HEK293 (cell line): ENCODE measurements around the gene STK39.

ENCODE experiments used
- CTCF ChIA-PET: fragments of 350-600 bp; formaldehyde crosslinking; extraction: SDS; loops from one replicate; lab custom pipeline; 2021; ENCODE audit warnings: antibody characterized with exemption; lab: Yijun Ruan, JAX
- POLR2A ChIA-PET: fragments of 300-600 bp; formaldehyde crosslinking; extraction: SDS; loops from one replicate; lab custom pipeline; 2020; ENCODE audit warnings: antibody characterized with exemption, inconsistent platforms; lab: Yijun Ruan, JAX
- H3K27ac ChIP-seq: fragments of 200-500 bp; sonication (Bioruptor generic); 2 replicates; pipeline ENCODE4 v1.5.1; 2014; ENCODE audit warnings: low read depth, low read length, control low read depth, inconsistent platforms; ENCODE audit errors: extremely low read depth
- H3K36me3 ChIP-seq, 2 experiments: fragments of 200-500 bp in 1 of 2; sonication (Bioruptor generic) in 1 of 2; 1 replicate in 1 of 2; 2 replicates in 1 of 2; pipeline ENCODE4 v1.5.1; 2014 to 2017; ENCODE audit warnings: inconsistent platforms in 2 of 2, low read length in 2 of 2; ENCODE audit not compliant: control insufficient read depth in 2 of 2, insufficient read depth in 1 of 2
- H3K4me1 ChIP-seq: fragments of 200-500 bp; sonication (Bioruptor generic); 2 replicates; pipeline ENCODE4 v1.5.1; 2014; ENCODE audit warnings: mild to moderate bottlenecking, low read length, inconsistent platforms; ENCODE audit not compliant: control insufficient read depth, insufficient read depth
- H3K4me3 ChIP-seq: 2 replicates; pipeline ENCODE4 v1.5.1; 2011; ENCODE audit warnings: low read depth, mild to moderate bottlenecking, control low read depth, low read length, moderate library complexity
- H3K9me3 ChIP-seq: fragments of 200-500 bp; sonication (Bioruptor generic); 2 replicates; pipeline ENCODE4 v1.5.1; 2014; ENCODE audit warnings: low read depth, low read length, inconsistent platforms; ENCODE audit not compliant: control insufficient read depth, insufficient read depth
- GFI1B ChIP-seq: fragments of 450-650 bp; formaldehyde crosslinking; IDR thresholded peaks from 2 replicates; pipeline ENCODE4 v1.5.1; 2016; ENCODE audit warnings: missing biosample characterization, missing genetic modification characterization
- HOXC10 ChIP-seq: sonication (generic); formaldehyde crosslinking; IDR thresholded peaks from 2 replicates; pipeline ENCODE4 v1.8.1; 2023; ENCODE audit warnings: mild to moderate bottlenecking, missing genetic modification reagents
- HOXD13 ChIP-seq: sonication (generic); formaldehyde crosslinking; IDR thresholded peaks from 2 replicates; pipeline ENCODE4 v1.8.0; 2022; ENCODE audit warnings: missing genetic modification reagents, borderline replicate concordance
- IKZF3 ChIP-seq: fragments of 450-650 bp; IDR thresholded peaks from 2 replicates; pipeline ENCODE4 v1.5.0; 2018; ENCODE audit warnings: missing biosample characterization, mild to moderate bottlenecking, missing genetic modification characterization, moderate library complexity
- KLF7 ChIP-seq: fragments of 450-650 bp; formaldehyde crosslinking; IDR thresholded peaks from 2 replicates; pipeline ENCODE4 v1.5.1; 2016; ENCODE audit warnings: missing biosample characterization, missing genetic modification characterization, borderline replicate concordance
- RBAK ChIP-seq: fragments of 450-650 bp; formaldehyde crosslinking; IDR thresholded peaks from 2 replicates; pipeline ENCODE4 v1.5.1; 2016; ENCODE audit warnings: missing biosample characterization, missing genetic modification characterization
- REPIN1 ChIP-seq: fragments of 450-650 bp; formaldehyde crosslinking; IDR thresholded peaks from 2 replicates; pipeline ENCODE4 v1.5.1; 2017; ENCODE audit warnings: missing biosample characterization, missing genetic modification characterization, low read depth
- SALL2 ChIP-seq: fragments of 450-650 bp; formaldehyde crosslinking; IDR thresholded peaks from 2 replicates; pipeline ENCODE4 v1.5.0; 2017; ENCODE audit warnings: missing biosample characterization, mild to moderate bottlenecking, missing genetic modification characterization, borderline replicate concordance
- ZBTB11 ChIP-seq: fragments of 450-650 bp; formaldehyde crosslinking; conservative IDR thresholded peaks from 2 replicates; pipeline ENCODE4 v1.5.1; 2016; ENCODE audit warnings: low read depth, missing biosample characterization, missing genetic modification characterization
- ZBTB48 ChIP-seq: fragments of 450-650 bp; formaldehyde crosslinking; IDR thresholded peaks from 2 replicates; pipeline ENCODE4 v1.5.1; 2016; ENCODE audit warnings: missing biosample characterization, missing genetic modification characterization
- ZBTB6 ChIP-seq: fragments of 450-650 bp; formaldehyde crosslinking; IDR thresholded peaks from 2 replicates; pipeline ENCODE4 v1.5.1; 2017; ENCODE audit warnings: missing biosample characterization, missing genetic modification characterization
- ZNF112 ChIP-seq: fragments of 450-650 bp; formaldehyde crosslinking; IDR thresholded peaks from 2 replicates; pipeline ENCODE4 v1.5.0; 2017; ENCODE audit warnings: missing biosample characterization, missing genetic modification characterization
- ZNF138 ChIP-seq: fragments of 450-650 bp; formaldehyde crosslinking; IDR thresholded peaks from 2 replicates; pipeline ENCODE4 v1.5.1; 2016; ENCODE audit warnings: missing biosample characterization, missing genetic modification characterization, borderline replicate concordance
- ZNF155 ChIP-seq: fragments of 450-650 bp; formaldehyde crosslinking; IDR thresholded peaks from 2 replicates; pipeline ENCODE4 v1.5.1; 2016; ENCODE audit warnings: missing biosample characterization, missing genetic modification characterization
- ZNF175 ChIP-seq: fragments of 450-650 bp; formaldehyde crosslinking; IDR thresholded peaks from 2 replicates; pipeline ENCODE4 v1.5.1; 2016; ENCODE audit warnings: missing biosample characterization, missing genetic modification characterization
- ZNF202 ChIP-seq: fragments of 450-650 bp; formaldehyde crosslinking; IDR thresholded peaks from 2 replicates; pipeline ENCODE4 v1.5.1; 2016; ENCODE audit warnings: missing biosample characterization, missing genetic modification characterization, borderline replicate concordance
- ZNF23 ChIP-seq: fragments of 450-650 bp; formaldehyde crosslinking; IDR thresholded peaks from 2 replicates; pipeline ENCODE4 v1.5.1; 2016; ENCODE audit warnings: missing biosample characterization, missing genetic modification characterization, borderline replicate concordance
- ZNF488 ChIP-seq: fragments of 450-650 bp; formaldehyde crosslinking; IDR thresholded peaks from 2 replicates; pipeline ENCODE4 v1.5.1; 2016; ENCODE audit warnings: missing biosample characterization, missing genetic modification characterization
- ZNF510 ChIP-seq: fragments of 450-650 bp; formaldehyde crosslinking; IDR thresholded peaks from 2 replicates; pipeline ENCODE4 v1.5.1; 2018; ENCODE audit warnings: mild to moderate bottlenecking, missing genetic modification characterization, missing biosample characterization; ENCODE audit not compliant: insufficient replicate concordance
- ZNF513 ChIP-seq: fragments of 450-650 bp; IDR thresholded peaks from 2 replicates; pipeline ENCODE4 v1.5.1; 2018; ENCODE audit warnings: missing biosample characterization, missing genetic modification characterization
- ZNF521 ChIP-seq: fragments of 450-650 bp; formaldehyde crosslinking; IDR thresholded peaks from 2 replicates; pipeline ENCODE4 v1.5.1; 2017; ENCODE audit warnings: missing biosample characterization, mild to moderate bottlenecking, missing genetic modification characterization
- ZNF560 ChIP-seq: fragments of 450-650 bp; formaldehyde crosslinking; IDR thresholded peaks from 2 replicates; pipeline ENCODE4 v1.5.1; 2017; ENCODE audit warnings: missing biosample characterization, missing genetic modification characterization, borderline replicate concordance
- ZNF600 ChIP-seq: fragments of 450-650 bp; formaldehyde crosslinking; IDR thresholded peaks from 2 replicates; pipeline ENCODE4 v1.5.1; 2016; ENCODE audit warnings: missing biosample characterization, missing genetic modification characterization
- ZNF670 ChIP-seq: fragments of 450-650 bp; formaldehyde crosslinking; IDR thresholded peaks from 2 replicates; pipeline ENCODE4 v1.5.1; 2016; ENCODE audit warnings: missing biosample characterization, missing genetic modification characterization, low read depth
- ZNF701 ChIP-seq: fragments of 450-650 bp; formaldehyde crosslinking; IDR thresholded peaks from 2 replicates; pipeline ENCODE4 v1.5.1; 2016; ENCODE audit warnings: missing biosample characterization, missing genetic modification characterization
- ZNF76 ChIP-seq: fragments of 450-650 bp; formaldehyde crosslinking; IDR thresholded peaks from 2 replicates; pipeline ENCODE4; 2016; ENCODE audit warnings: low read depth, missing biosample characterization, missing genetic modification characterization, borderline replicate concordance
- ZSCAN16 ChIP-seq: fragments of 450-650 bp; formaldehyde crosslinking; IDR thresholded peaks from 2 replicates; pipeline ENCODE4 v1.5.1; 2016; ENCODE audit warnings: missing biosample characterization, missing genetic modification characterization
- ZSCAN5A ChIP-seq: fragments of 450-650 bp; formaldehyde crosslinking; IDR thresholded peaks from 2 replicates; pipeline ENCODE4 v1.5.1; 2016; ENCODE audit warnings: missing biosample characterization, missing genetic modification characterization

STK39 gene

GRCh38 chr2:168189835-168190569, 57.4 kb downstream of the STK39 start:
- H3K4me1 ChIP-seq, result peaks cover 23% of the 10 kb centered on the region

GRCh38 chr2:168188002-168188401, 59.4 kb downstream of the STK39 start:
- Histone ChIP-seq H3K36me3 (no peaks in the 10 kb centered on the region), H3K4me1 (peaks cover 17% of the 10 kb centered on the region), H3K9me3 (no peaks in the 10 kb centered on the region), H3K27ac (no peak overlapping the region), H3K4me3 (no peak overlapping the region)
- CTCF ChIA-PET, result no interaction called here
- POLR2A ChIA-PET, result no interaction called here
- TF ChIP-seq ZSCAN16, result no peak
- TF ChIP-seq ZNF488, result no peak
- TF ChIP-seq REPIN1 (tag by site-specific recombination), result no peak
- no peak for TF ChIP-seq GFI1B (tag by site-specific recombination)
- no peak for TF ChIP-seq ZNF513
- no peak for TF ChIP-seq ZNF23 (tag by site-specific recombination)
- TF ChIP-seq ZNF510, result no peak
- no peak for TF ChIP-seq ZNF175
- no peak for TF ChIP-seq HOXD13 (CRISPR knock-in tag)

More at GRCh38 chr2:168189835-168190569, 57.4 kb downstream of the STK39 start:
- H3K9me3 ChIP-seq, result no peaks in the 10 kb centered on the region
- POLR2A ChIA-PET, result no interaction called here
- CTCF ChIA-PET, result interaction anchor here (0.9 kb wide), 1 partner anchor 40 kb away, joined by 3 read pairs; no protein-coding TSS in a partner anchor
- no peaks in the 10 kb centered on the region for H3K36me3 ChIP-seq
- TF ChIP-seq ZNF112 (tag by site-specific recombination) (no peak), ZNF521 (tag by site-specific recombination) (no peak), SALL2 (tag by site-specific recombination) (no peak), ZBTB6 (no peak), IKZF3 (tag by site-specific recombination) (no peak), ZNF670 (tag by site-specific recombination) (no peak), ZNF202 (tag by site-specific recombination) (no peak), KLF7 (tag by site-specific recombination) (no peak), ZNF138 (no peak), ZNF560 (tag by site-specific recombination) (no peak), ZNF76 (tag by site-specific recombination) (no peak), RBAK (tag by site-specific recombination) (no peak), HOXC10 (CRISPR knock-in tag) (no peak), ZNF701 (tag by site-specific recombination) (no peak), ZBTB11 (no peak), ZNF155 (no peak), ZBTB48 (no peak), ZSCAN5A (tag by site-specific recombination) (no peak), ZNF600 (no peak)
- no peak overlapping the region for H3K27ac ChIP-seq
- no peak overlapping the region for H3K4me3 ChIP-seq
